Left ventricle myocardium superior (tissue), 1 donor: ENCODE measurements around the gene PRKG1. TPM values are rescaled to one million over a fixed set of nuclear protein-coding genes. Genes with fewer than 3 reads are reported as not detected.

ENCODE experiments used
- ATAC-seq: fragments of 200-7000 bp; cut with Tn5 transposase; one replicate; pipeline ENCODE4 v1.9.1; 2020; ENCODE audit warnings: mild to moderate bottlenecking, moderate library complexity
- DNase-seq: peaks from one replicate; pipeline ENCODE4 v3.0.0-alpha.2; 2020
- intact Hi-C: fragments of 100-400 bp; cut with micrococcal nuclease; formaldehyde crosslinking; loops from one replicate; pipeline ENCODE4 v1.11.0; 2022
- total RNA-seq: library from RNA; stranded (reverse); fragmentation: NEBNext Ultra II Directional; extraction: Animal tissue kit (Norgen Biotek cat#: 25700); gene quantifications from one replicate; pipeline ENCODE4 v1.2.1, GENCODE V29; 2021
- donor health status: DM: no; HTN: yes; CAD: no; lungs with severe emphysema.

PRKG1 gene
- total RNA-seq, 1 donor from 2014 or later = 24.9 TPM

DNA sequence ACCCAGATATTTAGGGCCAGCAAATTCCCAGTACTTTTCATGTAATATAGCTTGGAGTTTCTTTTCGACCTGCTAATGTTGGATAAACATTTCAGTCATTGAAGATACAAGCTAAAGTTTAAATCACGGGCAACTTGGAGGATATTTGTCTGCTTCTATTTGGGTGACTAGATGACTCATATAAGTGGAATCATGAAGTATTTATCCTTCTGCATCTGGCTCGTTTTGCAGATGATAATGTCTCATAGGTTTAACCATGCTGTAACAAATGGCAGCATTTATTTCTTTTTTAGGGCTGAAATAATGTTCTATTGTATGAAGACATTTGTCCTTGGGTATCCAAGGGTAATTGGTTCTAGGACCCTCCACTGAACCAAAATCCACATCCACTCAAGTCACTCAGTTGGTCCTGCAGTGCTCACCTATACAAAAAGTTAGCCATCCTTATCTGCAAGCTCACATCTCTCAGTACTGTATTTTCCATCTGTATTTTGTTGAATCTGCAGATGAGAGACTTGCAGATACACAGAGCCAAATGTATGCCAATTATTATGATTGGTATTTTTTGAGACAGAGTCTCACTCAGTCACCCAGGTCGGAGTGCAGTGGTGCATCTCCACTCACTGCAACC, 812.3 kb downstream of the PRKG1 start:
- no peak for DNase-seq
- no peak for ATAC-seq
- intact Hi-C loops = no loop called here

- DNase-seq = no peak
- no peak for ATAC-seq
- intact Hi-C loops = no loop called here
Measured at GRCh38 chr10:51888263-51888662, 814.0 kb downstream of the PRKG1 start.

- no peak for DNase-seq
- intact Hi-C loops = no loop called here
- no peak for ATAC-seq
Measured at GRCh38 chr10:51892313-51892712, 818.0 kb downstream of the PRKG1 start.

DNA sequence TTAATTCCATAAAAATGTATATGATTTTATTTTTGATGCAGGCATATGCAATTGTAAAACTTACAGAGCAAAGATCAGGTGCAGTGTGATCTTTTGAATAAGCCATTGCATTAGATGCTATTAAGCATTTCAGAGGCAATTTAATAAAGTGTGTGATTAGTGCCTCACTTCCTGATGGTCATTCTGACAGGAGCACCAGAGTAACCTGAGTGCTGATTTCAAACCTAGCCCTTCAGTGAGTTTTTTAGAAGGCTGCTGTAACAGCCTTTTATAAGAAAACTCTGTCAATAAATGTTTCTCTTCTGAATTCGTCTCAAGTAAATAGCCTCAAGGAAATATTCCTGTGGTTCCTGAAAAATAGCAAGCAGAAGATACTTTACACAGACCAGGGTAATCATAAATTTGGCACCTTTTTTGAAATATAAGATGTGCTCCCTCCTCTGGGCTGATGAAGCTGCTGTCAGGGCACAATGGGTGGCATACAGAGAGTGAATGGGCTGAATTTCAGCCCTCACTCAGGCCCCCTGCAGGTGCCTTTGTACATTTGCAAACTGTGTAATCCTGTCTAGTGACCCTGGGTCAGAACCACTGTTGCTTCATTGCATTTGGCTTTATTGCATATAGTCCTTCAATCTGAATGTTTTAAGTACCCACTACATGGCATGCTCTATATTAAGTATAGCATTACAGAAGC, 818.8 kb downstream of the PRKG1 start:
- ATAC-seq = no peak
- intact Hi-C loops = no loop called here

GRCh38 chr10:51894771-51895578, 820.7 kb downstream of the PRKG1 start:
- ATAC-seq = peak; percentile 90
- intact Hi-C loops = no loop called here
- peak; percentile 49 for DNase-seq

More for the DNA sequence above, 818.8 kb downstream of the PRKG1 start:
- no peak for DNase-seq

GRCh38 chr10:51896849-51897248, 822.6 kb downstream of the PRKG1 start:
- no peak for DNase-seq
- intact Hi-C loops = no loop called here
- peak; percentile 56 for ATAC-seq

GRCh38 chr10:51897560-51897959, 823.3 kb downstream of the PRKG1 start:
- DNase-seq = no peak

GRCh38 chr10:51900180-51900579, 825.9 kb downstream of the PRKG1 start:
- intact Hi-C loops = no loop called here
- DNase-seq (no peak), ATAC-seq (no peak)

More at GRCh38 chr10:51897560-51897959, 823.3 kb downstream of the PRKG1 start:
- peak; percentile 45 for ATAC-seq
- intact Hi-C loops = no loop called here

DNA sequence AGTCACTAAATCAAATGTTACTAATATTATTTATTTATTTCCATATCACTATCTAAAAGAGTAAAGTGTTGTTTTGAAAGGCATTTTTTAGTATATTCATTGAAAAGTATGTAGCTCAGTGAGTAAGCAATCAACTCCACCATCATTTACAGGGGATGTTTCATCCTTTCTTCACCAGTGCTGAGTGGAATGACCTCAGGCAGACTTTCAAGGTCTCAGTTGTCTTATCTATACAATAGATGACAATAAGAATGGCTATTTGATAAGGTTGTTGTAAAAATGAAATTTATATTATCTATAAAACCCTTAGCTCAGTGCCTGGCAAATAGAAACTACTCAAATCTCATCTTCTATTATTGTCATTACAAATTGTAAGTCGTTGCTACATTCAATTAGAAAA, 829.4 kb downstream of the PRKG1 start:
- no peak for DNase-seq
- intact Hi-C loops = no loop called here

DNA sequence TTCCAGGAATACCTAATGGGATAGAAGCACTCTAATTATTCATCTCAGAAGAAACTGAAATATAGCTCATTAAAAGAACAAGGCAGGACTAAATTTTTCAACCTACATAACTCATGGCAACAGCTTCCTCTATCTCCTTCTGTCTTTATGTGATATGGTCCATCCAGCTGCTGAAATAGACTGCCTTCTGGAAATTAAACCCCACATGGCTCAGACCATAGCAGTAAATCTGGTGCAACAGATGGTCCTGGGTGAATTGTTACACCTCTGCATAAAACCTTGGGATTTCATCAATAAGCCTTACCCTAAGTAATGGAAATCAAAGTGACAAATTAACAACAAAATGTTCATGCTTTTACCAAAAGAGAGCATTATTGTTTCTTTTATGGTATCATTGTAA, 830.7 kb downstream of the PRKG1 start:
- DNase-seq = no peak
- intact Hi-C loops = no loop called here
- no peak for ATAC-seq

More for the DNA sequence above, 829.4 kb downstream of the PRKG1 start:
- ATAC-seq = no peak

DNA sequence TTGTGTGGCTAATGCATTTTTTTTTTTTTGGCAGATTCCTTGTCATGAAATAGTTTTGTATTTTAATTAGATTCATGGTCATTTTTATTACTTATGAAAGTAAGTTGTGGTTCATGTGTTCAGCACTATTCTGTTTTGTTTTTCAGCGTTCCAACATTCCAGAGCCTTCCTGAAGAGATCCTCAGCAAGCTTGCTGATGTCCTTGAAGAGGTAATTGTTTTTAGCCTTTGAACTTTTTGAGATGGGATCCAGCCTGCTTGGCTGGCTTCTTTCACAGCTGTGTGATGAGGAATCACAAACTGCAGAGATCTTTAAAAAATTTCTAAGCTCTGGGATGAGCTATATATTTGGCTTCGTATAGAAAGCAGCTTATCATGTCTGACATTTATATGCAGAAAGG, 833.1 kb downstream of the PRKG1 start:
- ATAC-seq = no peak
- intact Hi-C loops = no loop called here
- no peak for DNase-seq

GRCh38 chr10:51910189-51910588, 835.9 kb downstream of the PRKG1 start:
- intact Hi-C loops = no loop called here
- no peak for ATAC-seq
- no peak for DNase-seq

DNA sequence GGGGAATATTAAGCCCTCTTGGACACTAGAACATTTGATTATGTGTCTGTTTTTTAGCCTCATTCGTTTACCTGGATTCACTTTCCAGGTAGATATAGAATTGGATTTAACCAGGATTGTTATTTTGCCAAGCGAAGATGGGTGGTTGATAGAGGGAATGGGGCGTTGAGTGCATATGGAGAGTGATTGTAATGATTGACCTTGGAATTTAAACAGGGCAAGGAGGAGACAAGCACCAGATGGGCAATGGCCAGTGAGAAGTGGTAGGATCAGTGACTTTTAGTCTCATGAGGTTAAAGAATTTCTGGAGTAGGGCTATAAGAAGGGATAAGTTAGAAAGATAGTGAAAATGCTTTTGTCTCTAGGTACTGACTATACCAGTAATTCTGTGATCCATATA, 836.3 kb downstream of the PRKG1 start:
- no peak for ATAC-seq
- intact Hi-C loops = no loop called here
- no peak for DNase-seq

DNA sequence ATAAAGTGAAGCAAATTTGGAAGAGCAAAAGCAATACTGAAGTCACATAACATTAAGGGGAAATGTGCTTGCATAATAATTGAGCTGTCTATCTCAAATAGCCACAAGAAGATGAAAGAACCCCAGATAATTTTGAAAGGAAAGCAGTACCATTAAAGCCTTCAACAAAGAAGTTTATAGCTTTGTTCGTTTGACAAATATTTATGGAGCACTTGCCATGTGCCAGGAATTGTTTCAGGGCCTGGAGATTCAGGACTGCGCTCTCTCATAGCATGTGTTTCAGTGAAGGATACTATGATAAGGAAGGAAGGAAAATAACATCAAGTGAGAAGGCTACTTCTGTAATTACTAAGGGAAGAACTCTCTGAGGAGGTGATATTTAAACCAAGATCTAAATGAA, 837.4 kb downstream of the PRKG1 start:
- DNase-seq (no peak), ATAC-seq (no peak)
- intact Hi-C loops = no loop called here

DNA sequence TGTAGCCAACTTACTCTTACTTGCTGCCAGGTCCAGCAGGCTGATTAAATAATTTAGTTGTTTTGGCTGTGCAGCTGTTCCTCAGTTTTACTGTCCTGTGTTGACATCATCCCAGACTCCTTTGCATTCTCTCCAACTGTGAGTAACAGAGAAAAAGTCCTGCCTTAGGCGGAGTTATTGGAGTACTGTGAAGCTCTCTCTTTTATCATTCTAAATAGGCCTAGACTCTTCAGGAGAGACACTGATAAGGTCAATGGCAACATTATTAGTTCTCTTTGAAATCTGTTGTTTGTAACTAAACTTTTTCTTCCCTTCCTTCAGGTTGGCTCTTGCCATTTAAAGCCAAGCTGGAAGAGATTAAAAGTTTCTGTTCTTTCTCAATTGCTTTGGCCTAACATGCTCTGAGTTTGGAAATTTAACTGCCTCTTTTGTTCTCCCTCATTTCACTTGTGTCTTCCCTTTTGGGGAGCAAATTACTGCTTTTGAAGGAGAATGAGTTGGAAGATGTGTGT, 840.8 kb downstream of the PRKG1 start:
- intact Hi-C loops = no loop called here
- ATAC-seq (peak; percentile 78), DNase-seq (no peak)

DNA sequence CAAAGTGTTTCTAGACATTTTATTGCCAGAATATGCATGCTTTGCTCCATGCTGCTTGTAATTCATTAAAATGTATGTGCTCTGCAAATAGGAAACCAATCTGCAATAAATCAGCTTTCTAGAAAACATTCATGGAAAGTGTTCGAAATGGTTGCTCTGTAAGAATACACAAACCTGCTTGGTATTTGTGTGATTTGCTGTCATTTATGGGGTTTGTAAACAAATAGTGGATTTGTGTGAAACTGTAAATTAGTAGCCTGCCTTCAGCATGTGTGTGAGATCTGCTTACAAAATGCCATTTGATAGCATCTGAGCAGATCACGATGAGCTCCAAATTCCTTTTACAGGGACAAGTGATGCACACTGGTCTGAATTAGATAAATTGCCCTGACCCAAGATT, 844.2 kb downstream of the PRKG1 start:
- ATAC-seq (no peak), DNase-seq (no peak)
- intact Hi-C loops = no loop called here

GRCh38 chr10:51918884-51919325, 844.6 kb downstream of the PRKG1 start:
- ATAC-seq = no peak
- no peak for DNase-seq
- intact Hi-C loops = no loop called here

GRCh38 chr10:51920672-51921071, 846.4 kb downstream of the PRKG1 start:
- no peak for ATAC-seq
- no peak for DNase-seq
- intact Hi-C loops = no loop called here

GRCh38 chr10:51924359-51924758, 850.1 kb downstream of the PRKG1 start:
- no peak for ATAC-seq
- intact Hi-C loops = no loop called here
- DNase-seq = no peak

- ATAC-seq (no peak), DNase-seq (no peak)
- intact Hi-C loops = no loop called here
Measured at GRCh38 chr10:51926337-51926736, 852.0 kb downstream of the PRKG1 start.
